Smooth muscle cell of the coronary artery (primary cell): ENCODE results near the gene NFE2L1. TPM values are rescaled to one million over a fixed set of nuclear protein-coding genes. Genes with fewer than 3 reads are reported as not detected.

Experiments used
- total RNA-seq: library from RNA; depleted of rRNA; stranded (reverse); fragments of >200 nt; gene quantifications from 2 replicates; pipeline ENCODE4 v1.2.3, GENCODE V29; 2014; ENCODE audit warnings: low replicate concordance

Gene NFE2L1
- 81.2 and 192 TPM in 2 replicates for total RNA-seq

GRCh38 chr17:48047741-48048383, at the start of gene NFE2L1:
TSS of gene NFE2L1 (plus strand) at chr17:48048359. CDS start at chr17:48051119, 2,760 bp downstream.

GRCh38 chr17:48037036-48037837, 10.9 kb upstream of the NFE2L1 start, which contains the start of gene COPZ2:
TSS of gene COPZ2 (minus strand) at chr17:48037797. CDS start at chr17:48037777, 20 bp downstream.

GRCh38 chr17:48101012-48101720, 53.0 kb downstream of the NFE2L1 start, which contains the start of gene CBX1:
TSS of gene CBX1 (minus strand) at chr17:48101478. CDS start at chr17:48077004, 24,474 bp downstream.

GRCh38 chr17:48107137-48108055, 59.2 kb downstream of the NFE2L1 start, which contains the start of gene SNX11:
TSS of gene SNX11 (plus strand) at chr17:48107766. CDS start at chr17:48112044, 4,278 bp downstream.

Other genes with a start within 250 kb of the NFE2L1 start
- gene OSBPL7, start 226.6 kb upstream of the NFE2L1 start, total RNA-seq, result 7.3 and 10.1 TPM in 2 replicates
- gene MRPL10, start 216.8 kb upstream of the NFE2L1 start, total RNA-seq, result 16.1 and 21.3 TPM in 2 replicates
- gene LRRC46, start 216.7 kb upstream of the NFE2L1 start, total RNA-seq, result 0.08 TPM in 1 of 2 replicates, not detected in the other
- gene SCRN2, start 207.1 kb upstream of the NFE2L1 start, total RNA-seq, result 44.1 and 47.4 TPM in 2 replicates
- gene SP6, start 197.2 kb upstream of the NFE2L1 start, total RNA-seq, result 0.08 and 0.12 TPM in 2 replicates
- gene SP2, start 152.1 kb upstream of the NFE2L1 start, total RNA-seq, result 0.23 and 0.35 TPM in 2 replicates
- gene PNPO, start 106.8 kb upstream of the NFE2L1 start, total RNA-seq, result 20.4 and 34.2 TPM in 2 replicates
- not detected in 2 replicates for gene PRR15L, start 90.5 kb upstream of the NFE2L1 start, total RNA-seq
- 83.0 and 117 TPM in 2 replicates for gene CDK5RAP3, start 77.2 kb upstream of the NFE2L1 start, total RNA-seq
- 89.7 and 130 TPM in 2 replicates for gene COPZ2, start 10.6 kb upstream of the NFE2L1 start, total RNA-seq
- gene CBX1, start 53.1 kb downstream of the NFE2L1 start, total RNA-seq, result 29.3 and 40.2 TPM in 2 replicates
- 12.8 and 13.1 TPM in 2 replicates for gene SNX11, start 59.4 kb downstream of the NFE2L1 start, total RNA-seq